Calu3 (cell line): ENCODE results near the gene MTA3. TPM values are rescaled to one million over a fixed set of nuclear protein-coding genes. Genes with fewer than 3 reads are reported as not detected.

Experiments used
- BruUV-seq: library from RNA; stranded (reverse); fragments of 400-500 nt; replicated peaks from 2 replicates; lab custom pipeline; 2021; lab: Mats Ljungman, UMichigan
- CTCF ChIA-PET: fragments of 300-600 bp; sonication (Branson Sonifier 250); formaldehyde crosslinking; loops from one replicate; lab custom pipeline; 2022; ENCODE audit warnings: antibody characterized with exemption; lab: Charles Lee
- DNase-seq: peaks from one replicate; pipeline ENCODE4 v3.0.0; 2022
- H3K27ac Mint-ChIP-seq: one replicate; pipeline ENCODE4 v1.8.0; 2022; ENCODE audit warnings: mixed read lengths; ENCODE audit not compliant: unreplicated experiment
- H3K27me3 Mint-ChIP-seq: one replicate; pipeline ENCODE4 v1.8.0; 2022; ENCODE audit warnings: mixed read lengths; ENCODE audit not compliant: unreplicated experiment
- H3K36me3 Mint-ChIP-seq: one replicate; pipeline ENCODE4 v1.8.0; 2022; ENCODE audit warnings: mild to moderate bottlenecking, moderate library complexity, mixed read lengths; ENCODE audit not compliant: insufficient read depth, unreplicated experiment
- H3K4me1 Mint-ChIP-seq: one replicate; pipeline ENCODE4 v1.8.0; 2022; ENCODE audit warnings: mild to moderate bottlenecking, low read depth, mixed read lengths; ENCODE audit not compliant: unreplicated experiment
- H3K4me3 Mint-ChIP-seq: one replicate; pipeline ENCODE4 v1.8.0; 2022; ENCODE audit warnings: mild to moderate bottlenecking, low read depth, moderate library complexity, mixed read lengths; ENCODE audit not compliant: unreplicated experiment
- H3K9me3 Mint-ChIP-seq: one replicate; pipeline ENCODE4 v1.8.0; 2022; ENCODE audit warnings: low read depth, mixed read lengths; ENCODE audit not compliant: unreplicated experiment
- CTCF ChIP-seq: fragments of 200-600 bp; IDR thresholded peaks from one replicate; pipeline ENCODE4 v1.8.0; 2022; ENCODE audit warnings: antibody characterized with exemption; ENCODE audit not compliant: unreplicated experiment
- intact Hi-C: fragments of 100-400 bp; cut with micrococcal nuclease; formaldehyde crosslinking; loops from one replicate; pipeline ENCODE4 v1.10.0; 2022; ENCODE audit not compliant: unreplicated experiment
- total RNA-seq: library from RNA; stranded (reverse); gene quantifications from 2 replicates; pipeline ENCODE4 v1.2.3, GENCODE V29; 2022

The MTA3 gene
- total RNA-seq, 1 experiment from 2014 or later, result 46.5 TPM

GRCh38 chr2:42800461-42800962 lies 232.1 kb downstream of the MTA3 start:
- peaks cover 31% of the 10 kb centered on the region for H3K27me3 Mint-ChIP-seq
- no peak for DNase-seq

GRCh38 chr2:42800981-42801380 lies 232.5 kb downstream of the MTA3 start:
- CTCF ChIA-PET, result no interaction called here
- no peak for TF ChIP-seq CTCF
- no TSS peak for BruUV-seq
- no peak for DNase-seq
- Mint-ChIP-seq H3K36me3 (no peaks in the 10 kb centered on the region), H3K4me1 (no peaks in the 10 kb centered on the region), H3K27ac (no peak overlapping the region), H3K9me3 (no peaks in the 10 kb centered on the region), H3K27me3 (peaks cover 31% of the 10 kb centered on the region), H3K4me3 (no peak overlapping the region)
- intact Hi-C loops, result no loop called here

More at GRCh38 chr2:42800461-42800962, 232.1 kb downstream of the MTA3 start:
- H3K9me3 Mint-ChIP-seq, result no peaks in the 10 kb centered on the region
- no TSS peak for BruUV-seq
- no peak overlapping the region for H3K4me3 Mint-ChIP-seq
- H3K27ac Mint-ChIP-seq, result no peak overlapping the region
- H3K36me3 Mint-ChIP-seq, result no peaks in the 10 kb centered on the region
- TF ChIP-seq CTCF, result no peak
- no peaks in the 10 kb centered on the region for H3K4me1 Mint-ChIP-seq
- CTCF ChIA-PET, result no interaction called here
- intact Hi-C loops, result no loop called here

GRCh38 chr2:42801381-42801780 lies 232.9 kb downstream of the MTA3 start:
- Mint-ChIP-seq H3K4me1 (no peaks in the 10 kb centered on the region), H3K9me3 (no peaks in the 10 kb centered on the region), H3K36me3 (no peaks in the 10 kb centered on the region), H3K4me3 (no peak overlapping the region), H3K27me3 (peaks cover 31% of the 10 kb centered on the region), H3K27ac (no peak overlapping the region)
- TF ChIP-seq CTCF, result no peak
- CTCF ChIA-PET, result no interaction called here
- intact Hi-C loops, result no loop called here
- no peak for DNase-seq
- BruUV-seq, result no TSS peak

- peaks cover 31% of the 10 kb centered on the region for H3K27me3 Mint-ChIP-seq
- no TSS peak for BruUV-seq
- no peaks in the 10 kb centered on the region for H3K4me1 Mint-ChIP-seq
- no peak overlapping the region for H3K27ac Mint-ChIP-seq
- no peaks in the 10 kb centered on the region for H3K36me3 Mint-ChIP-seq
- no peaks in the 10 kb centered on the region for H3K9me3 Mint-ChIP-seq
- intact Hi-C loops, result no loop called here
- no peak for DNase-seq
- TF ChIP-seq CTCF, result no peak
- H3K4me3 Mint-ChIP-seq, result no peak overlapping the region
- CTCF ChIA-PET, result no interaction called here
These were observed 233.7 kb downstream of the MTA3 start for GRCh38 chr2:42802150-42802549.
